ENCODE results near the gene ZNF577.

Gene ZNF577

DNA sequence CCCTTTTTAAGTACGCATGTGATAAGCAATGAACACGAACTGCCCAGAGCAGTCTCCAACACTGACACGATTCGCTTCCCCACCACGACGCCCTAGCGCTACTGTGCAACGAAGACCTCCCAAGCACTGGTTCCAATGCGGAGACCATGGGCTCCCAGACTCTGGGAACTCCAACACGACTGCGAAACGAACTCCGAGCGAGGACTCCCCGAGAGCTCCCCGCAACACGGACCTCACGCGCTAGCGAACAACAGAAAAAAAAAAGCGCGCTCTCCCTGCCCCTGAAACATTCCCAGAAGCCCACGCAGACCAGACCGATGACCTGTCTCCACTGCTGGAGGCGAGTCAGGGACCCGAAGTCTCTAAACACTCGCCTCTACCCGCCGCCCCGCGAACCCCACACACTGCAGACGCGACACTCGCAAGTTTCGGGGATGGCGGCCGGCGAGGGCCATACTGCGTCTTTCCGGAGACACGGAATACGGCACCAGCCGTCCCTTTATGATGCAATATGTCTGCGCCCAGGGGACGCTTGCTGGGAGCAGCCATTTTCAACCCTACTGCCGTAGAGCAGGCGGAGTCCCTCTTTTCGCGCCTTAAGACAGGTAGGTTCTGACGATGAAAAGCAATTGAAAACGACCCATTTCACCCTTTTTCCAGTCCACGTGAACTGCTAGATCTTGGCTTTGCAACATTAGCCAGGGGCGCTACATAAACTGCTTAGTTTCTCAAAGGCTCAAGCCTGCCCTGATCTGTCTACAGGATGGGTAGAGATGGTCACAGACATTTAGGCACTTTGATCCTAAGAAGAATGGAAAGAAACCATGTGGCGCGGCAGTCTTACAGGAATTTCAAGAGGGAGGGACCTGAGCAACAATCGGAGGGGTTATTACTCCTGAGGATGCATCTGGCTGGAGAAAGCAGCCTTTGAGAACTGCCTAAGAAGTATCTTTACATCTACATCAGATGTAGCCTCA is at the start of gene ZNF577:
TSS of gene ZNF577 (minus strand) at position 430 of the 977 bp plus-strand sequence. CDS start 7,569 bp downstream, outside the sequence.
- H3K4me3 ChIP-seq (ENCODE audit: low read depth, low read length): no peak within 1 kb of the TSS
- TF ChIP-seq, protein P1, sequence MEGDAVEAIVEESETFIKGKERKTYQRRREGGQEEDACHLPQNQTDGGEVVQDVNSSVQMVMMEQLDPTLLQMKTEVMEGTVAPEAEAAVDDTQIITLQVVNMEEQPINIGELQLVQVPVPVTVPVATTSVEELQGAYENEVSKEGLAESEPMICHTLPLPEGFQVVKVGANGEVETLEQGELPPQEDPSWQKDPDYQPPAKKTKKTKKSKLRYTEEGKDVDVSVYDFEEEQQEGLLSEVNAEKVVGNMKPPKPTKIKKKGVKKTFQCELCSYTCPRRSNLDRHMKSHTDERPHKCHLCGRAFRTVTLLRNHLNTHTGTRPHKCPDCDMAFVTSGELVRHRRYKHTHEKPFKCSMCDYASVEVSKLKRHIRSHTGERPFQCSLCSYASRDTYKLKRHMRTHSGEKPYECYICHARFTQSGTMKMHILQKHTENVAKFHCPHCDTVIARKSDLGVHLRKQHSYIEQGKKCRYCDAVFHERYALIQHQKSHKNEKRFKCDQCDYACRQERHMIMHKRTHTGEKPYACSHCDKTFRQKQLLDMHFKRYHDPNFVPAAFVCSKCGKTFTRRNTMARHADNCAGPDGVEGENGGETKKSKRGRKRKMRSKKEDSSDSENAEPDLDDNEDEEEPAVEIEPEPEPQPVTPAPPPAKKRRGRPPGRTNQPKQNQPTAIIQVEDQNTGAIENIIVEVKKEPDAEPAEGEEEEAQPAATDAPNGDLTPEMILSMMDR (IDR thresholded peaks at IDR 0.05; ENCODE audit: borderline replicate concordance, insufficient read depth, low read depth, low read length): no peak

DNA sequence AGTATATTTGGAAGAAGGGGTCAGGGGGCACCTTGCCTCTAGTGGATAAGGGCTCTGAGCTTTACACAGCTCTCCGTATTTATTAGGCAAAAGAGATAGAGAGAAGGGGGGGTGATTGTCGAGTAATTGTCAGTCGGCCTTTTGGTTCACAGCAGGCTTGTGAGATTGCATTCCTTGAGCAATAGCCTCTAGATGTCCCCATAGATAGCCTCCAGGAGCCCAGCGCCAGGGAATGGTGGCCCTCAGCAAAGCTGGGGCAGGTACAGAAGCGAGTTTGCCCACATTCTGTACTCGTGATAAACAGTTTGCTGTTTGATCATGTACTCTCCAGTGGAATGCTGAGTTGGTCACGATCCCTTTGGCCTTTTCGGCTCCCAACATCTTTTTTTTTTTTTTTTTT is 44.2 kb upstream of the ZNF577 start:
- no peak overlapping the region for H3K4me3 ChIP-seq (ENCODE audit: low read depth, low read length)
- TF ChIP-seq, protein P1 (IDR thresholded peaks at IDR 0.05; ENCODE audit: borderline replicate concordance, insufficient read depth, low read depth, low read length): no peak

DNA sequence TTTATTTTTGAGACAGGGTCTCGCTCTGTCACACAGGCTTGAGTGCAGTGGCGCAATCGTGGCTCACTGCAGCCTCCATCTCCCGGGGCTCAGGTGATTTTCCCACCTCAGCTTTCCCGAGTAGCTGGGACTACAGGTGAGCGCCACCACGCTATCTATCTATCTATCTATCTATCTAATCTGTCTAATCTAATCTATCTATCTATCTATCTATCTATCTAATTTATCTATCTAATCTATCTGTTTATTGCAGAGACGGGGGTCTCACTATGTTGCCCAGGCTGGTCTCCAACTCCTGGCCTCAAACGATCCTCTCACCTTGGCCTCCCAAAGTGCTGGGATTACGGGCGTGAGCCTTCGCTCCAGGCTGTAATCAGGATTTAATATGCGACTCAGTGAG is 40.1 kb upstream of the ZNF577 start:
- TF ChIP-seq, protein P1 (IDR thresholded peaks at IDR 0.05; ENCODE audit: borderline replicate concordance, insufficient read depth, low read depth, low read length): no peak
- peak overlapping the region; percentile 79 for H3K4me3 ChIP-seq (ENCODE audit: low read depth, low read length)

DNA sequence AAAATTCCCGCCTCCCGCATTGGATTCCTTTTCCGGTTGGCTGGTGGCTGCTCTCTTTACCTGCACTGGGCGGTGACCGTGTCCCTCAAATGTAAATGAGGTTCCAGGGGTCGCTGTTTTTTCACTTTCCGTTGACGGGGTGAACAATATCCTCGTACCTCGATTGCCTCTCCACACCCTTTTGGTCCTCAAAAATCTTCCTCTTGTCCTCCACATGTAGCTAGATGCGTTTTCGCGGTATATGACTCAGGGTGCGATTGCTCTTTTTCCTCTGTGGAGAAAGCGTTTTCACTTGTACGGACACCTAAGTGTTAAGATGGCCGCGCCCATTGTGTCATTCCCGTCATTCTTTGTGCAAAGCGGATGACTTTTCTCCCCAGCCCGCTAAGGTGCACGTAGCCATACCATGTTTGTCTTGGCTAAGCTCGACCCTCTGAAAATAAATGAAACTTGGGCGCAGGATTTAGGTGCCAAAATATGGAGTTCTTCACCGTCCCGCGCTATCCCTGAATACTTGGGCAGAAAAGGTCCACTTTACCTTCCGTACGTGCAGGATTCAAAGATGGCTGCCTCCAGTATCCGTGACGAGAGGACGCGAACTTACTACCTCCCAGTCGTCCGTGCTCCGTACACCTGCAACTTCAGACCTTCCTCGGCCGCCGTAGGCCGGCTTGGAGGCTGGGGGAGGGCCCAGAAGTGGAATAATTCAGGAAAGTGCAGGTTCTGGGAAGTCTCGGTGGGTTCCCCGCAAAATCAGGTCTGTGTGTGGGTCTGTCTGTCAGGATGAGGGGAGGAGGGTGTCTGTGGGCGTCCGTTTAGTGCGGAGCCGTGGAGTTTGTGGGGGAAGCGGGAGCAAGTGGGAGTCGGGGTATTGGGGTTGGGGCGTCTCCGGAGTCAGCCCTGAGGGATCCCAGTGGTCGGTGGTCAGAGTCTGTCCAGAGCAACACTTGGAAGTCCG is 39.3 kb upstream of the ZNF577 start, which contains the start of gene ZNF613:
TSS of gene ZNF613 (plus strand) at position 689 of the 958 bp plus-strand sequence. CDS start 8,749 bp downstream, outside the sequence.
- peak within 1 kb of the TSS; percentile 79 for H3K4me3 ChIP-seq (ENCODE audit: low read depth, low read length)

DNA sequence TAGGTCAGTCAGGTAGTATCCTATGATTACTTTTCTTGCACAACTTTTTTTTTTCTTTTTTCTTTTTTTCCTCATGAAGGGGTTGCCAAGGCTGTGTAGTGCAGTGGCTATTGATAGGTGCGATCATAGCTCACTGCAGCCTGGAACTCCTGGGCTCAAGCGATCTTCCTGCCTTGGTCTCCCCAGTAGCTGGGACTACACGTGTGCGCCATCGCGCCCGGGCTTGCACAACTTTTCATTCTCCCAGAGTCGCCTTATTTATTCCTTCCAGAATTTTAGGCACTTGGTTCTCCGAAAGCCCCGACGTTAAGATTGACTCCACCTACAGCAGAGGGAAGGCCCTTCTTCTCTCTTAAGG is 38.7 kb upstream of the ZNF577 start:
- no peak overlapping the region for H3K4me3 ChIP-seq (ENCODE audit: low read depth, low read length)
- TF ChIP-seq, protein P1 (IDR thresholded peaks at IDR 0.05; ENCODE audit: borderline replicate concordance, insufficient read depth, low read depth, low read length): no peak

More for the DNA sequence above, 39.3 kb upstream of the ZNF577 start, which contains the start of gene ZNF613:
- TF ChIP-seq, protein P1 (IDR thresholded peaks at IDR 0.05; ENCODE audit: borderline replicate concordance, insufficient read depth, low read depth, low read length): 0 out of 2 replicates have a peak, but pooled peaks have one; percentile 16

DNA sequence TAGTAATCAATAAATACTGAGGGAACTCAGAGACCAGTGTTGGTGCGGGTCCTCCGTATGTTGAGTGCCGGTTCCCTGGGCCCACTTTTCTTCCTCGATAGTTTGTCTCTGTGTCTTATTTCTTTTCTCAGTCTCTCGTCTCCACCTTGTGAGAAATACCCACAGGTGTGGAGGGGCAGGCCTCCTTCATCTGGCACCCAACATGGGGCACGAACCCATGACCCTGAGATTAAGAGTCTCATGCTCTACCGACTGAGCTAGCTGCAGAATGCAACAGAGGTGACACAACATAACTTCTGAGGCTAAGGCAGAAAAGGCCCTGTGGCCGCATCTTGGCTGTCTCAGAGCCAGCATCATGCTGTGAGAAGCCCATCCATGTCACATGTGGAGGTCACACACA is 34.2 kb upstream of the ZNF577 start:
- H3K4me3 ChIP-seq (ENCODE audit: low read depth, low read length): no peak overlapping the region
- TF ChIP-seq, protein P1 (IDR thresholded peaks at IDR 0.05; ENCODE audit: borderline replicate concordance, insufficient read depth, low read depth, low read length): no peak
